ENCODE data around the gene HK2. TPM values are rescaled to one million over a fixed set of nuclear protein-coding genes. Genes with fewer than 3 reads are reported as not detected.

The HK2 gene
- total RNA-seq, 6 experiments from 2014 or later = 0.48 to 23.0 (median 0.87) TPM

DNA sequence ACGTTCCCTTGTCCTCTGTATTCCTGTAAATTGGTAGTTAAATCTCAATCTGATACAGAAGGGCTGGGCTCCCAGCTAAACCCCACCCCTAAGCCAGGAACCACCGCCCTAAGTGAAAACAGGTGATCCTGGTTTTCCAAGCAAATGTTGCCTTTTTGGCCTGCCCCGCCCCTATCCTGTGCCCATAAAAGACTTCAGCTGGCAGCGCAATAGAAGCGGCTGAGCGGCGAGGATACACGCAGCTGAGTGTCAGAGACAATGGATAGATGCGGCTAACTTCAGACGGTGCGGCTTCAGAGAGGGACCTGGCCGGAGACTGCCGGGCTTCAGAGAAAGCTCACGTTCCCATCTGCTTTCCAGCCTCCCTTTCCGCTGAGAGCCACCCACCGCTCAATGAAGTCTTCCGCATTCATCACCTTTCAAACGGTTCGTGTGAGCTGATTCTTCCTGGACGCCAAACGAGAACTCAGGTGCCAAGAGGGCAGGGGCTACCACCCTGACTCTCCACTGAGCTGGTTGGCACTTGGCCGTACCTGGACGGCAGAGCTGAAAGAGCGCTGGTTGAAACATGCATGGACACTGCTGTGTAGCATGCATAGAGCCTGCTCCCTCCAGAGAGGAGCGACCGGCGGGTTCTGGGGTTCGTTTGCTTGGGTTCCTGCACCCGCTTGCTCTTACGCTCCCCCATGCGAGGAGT is 75.0 kb downstream of the HK2 start:
- Histone ChIP-seq H3K27me3 (no peaks in the 10 kb centered on the region), H3K4me3 (no peak overlapping the region), H3K36me3 (no peaks in the 10 kb centered on the region), H3K9me3 (no peaks in the 10 kb centered on the region), H3K27ac (no peak overlapping the region), H3K4me1 (no peaks in the 10 kb centered on the region)
- DNase-seq (no peak), ATAC-seq (peak in 2 of 4 donors; percentile 38 to 46)
- TF ChIP-seq POLR2A (IDR thresholded peaks at IDR 0.05) = no peak
- no peak for TF ChIP-seq CTCF (IDR thresholded peaks at IDR 0.05)
- intact Hi-C loops (cut with DNase I) = no loop called here
- WGBS (ENCODE audit: insufficient coverage, low coverage, low lambda C conversion rate, missing lambda C conversion rate) = 35% methylated on average over 26 of the region's 31 CpGs

DNA sequence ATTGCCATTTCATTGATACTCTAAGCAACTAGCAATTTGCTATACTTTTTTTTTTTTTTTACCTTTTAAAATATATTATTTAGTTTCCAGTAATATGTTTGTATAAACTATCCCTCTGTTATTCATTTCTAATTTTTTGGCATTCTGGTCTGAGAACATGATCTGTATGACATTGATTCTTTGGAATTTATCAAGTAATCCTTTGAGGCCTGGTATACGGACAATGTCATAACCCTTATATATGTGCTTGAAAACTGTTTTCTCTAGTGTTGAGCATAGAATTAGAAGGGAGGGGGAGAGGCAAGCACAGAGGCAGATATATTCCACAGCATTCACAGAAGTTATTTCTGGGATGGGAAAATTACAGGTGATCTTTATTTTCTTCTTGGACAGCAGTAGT is 76.3 kb downstream of the HK2 start:
- ATAC-seq (no peak), DNase-seq (no peak)
- Histone ChIP-seq H3K36me3 (no peaks in the 10 kb centered on the region), H3K27me3 (no peaks in the 10 kb centered on the region), H3K27ac (no peak overlapping the region), H3K4me3 (no peak overlapping the region), H3K9me3 (no peaks in the 10 kb centered on the region), H3K4me1 (no peaks in the 10 kb centered on the region)
- intact Hi-C loops (cut with DNase I) = no loop called here
- WGBS (ENCODE audit: insufficient coverage, low coverage, low lambda C conversion rate, missing lambda C conversion rate) = 100% methylated on average over 1 of the region's 1 CpG
- no peak for TF ChIP-seq POLR2A (IDR thresholded peaks at IDR 0.05)
- no peak for TF ChIP-seq CTCF (IDR thresholded peaks at IDR 0.05)

DNA sequence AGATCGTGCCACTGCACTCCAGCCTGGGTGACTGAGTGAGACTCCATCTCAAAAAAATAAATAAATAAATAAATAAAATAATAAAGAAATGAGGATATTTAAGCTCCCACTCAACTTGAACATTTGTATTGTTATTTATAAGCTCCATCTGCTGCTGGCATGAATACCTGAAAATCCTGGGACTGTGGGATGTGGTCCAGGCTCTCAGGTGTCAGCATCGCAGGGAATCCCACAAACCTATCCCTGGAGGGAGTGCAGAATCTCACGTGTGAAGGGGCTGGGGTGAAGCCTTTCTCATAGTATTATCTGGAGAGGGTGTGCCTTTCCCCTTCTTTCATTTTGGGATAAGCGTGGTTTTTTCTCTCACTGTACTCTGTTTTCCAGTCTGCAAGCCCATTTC is 77.1 kb downstream of the HK2 start:
- H3K4me3 ChIP-seq = no peak overlapping the region
- no peak for ATAC-seq
- TF ChIP-seq POLR2A (IDR thresholded peaks at IDR 0.05) (no peak), CTCF (IDR thresholded peaks at IDR 0.05) (no peak)
- H3K4me1 ChIP-seq = no peaks in the 10 kb centered on the region
- H3K27me3 ChIP-seq = no peaks in the 10 kb centered on the region
- H3K27ac ChIP-seq = no peak overlapping the region
- intact Hi-C loops (cut with DNase I) = no loop called here
- no peaks in the 10 kb centered on the region for H3K9me3 ChIP-seq
- 46% methylated on average over 4 of the region's 4 CpGs for WGBS (ENCODE audit: insufficient coverage, low coverage, low lambda C conversion rate, missing lambda C conversion rate)
- no peaks in the 10 kb centered on the region for H3K36me3 ChIP-seq
- no peak for DNase-seq

DNA sequence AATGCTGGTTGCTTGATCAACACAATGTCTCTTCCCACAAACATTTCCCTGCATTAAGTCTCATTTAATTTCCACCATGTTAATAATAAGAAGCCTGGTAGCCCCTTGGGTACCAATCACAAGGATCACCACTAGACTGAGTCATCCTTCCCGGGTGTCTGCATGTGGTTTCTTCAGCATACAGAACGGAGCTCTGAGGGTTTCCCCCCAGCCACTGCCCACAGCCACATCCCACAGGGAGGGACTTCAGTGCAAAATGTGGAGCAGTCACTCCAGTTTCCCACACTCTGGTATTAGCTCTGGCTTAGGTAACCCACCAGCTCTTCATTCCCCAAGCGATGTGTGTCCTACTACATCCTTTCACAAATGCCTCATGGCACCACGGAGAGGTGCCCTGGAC is 81.8 kb downstream of the HK2 start:
- H3K27me3 ChIP-seq = no peaks in the 10 kb centered on the region
- DNase-seq (no peak), ATAC-seq (no peak)
- intact Hi-C loops (cut with DNase I) = no loop called here
- WGBS (ENCODE audit: insufficient coverage, low coverage, low lambda C conversion rate, missing lambda C conversion rate) = 89% methylated on average over 2 of the region's 4 CpGs
- H3K36me3 ChIP-seq = no peaks in the 10 kb centered on the region
- H3K4me1 ChIP-seq = no peaks in the 10 kb centered on the region
- TF ChIP-seq POLR2A (IDR thresholded peaks at IDR 0.05) (no peak), CTCF (IDR thresholded peaks at IDR 0.05) (no peak)
- no peak overlapping the region for H3K27ac ChIP-seq
- H3K4me3 ChIP-seq = no peak overlapping the region
- no peaks in the 10 kb centered on the region for H3K9me3 ChIP-seq

All from right lobe of liver (tissue), 6 donors.